Fibroblast of lung (primary cell): ENCODE measurements around the gene RASIP1.

ENCODE experiments used
- EZH2 ChIP-seq: IDR thresholded peaks from 2 replicates; pipeline ENCODE4 v1.5.1; 2012; ENCODE audit warnings: low read length, control low read depth, mild to moderate bottlenecking; ENCODE audit errors: missing control alignments
- TF ChIP-seq, protein P1 (sequence below), 2 donors: IDR thresholded peaks in 1 of 2; conservative IDR thresholded peaks in 1 of 2; 1 replicate in 1 of 2; 2 replicates in 1 of 2; pipeline ENCODE4 v1.5.1; 2011 to 2012; ENCODE audit warnings: low read length in 2 of 2, control low read depth in 1 of 2, inconsistent platforms in 1 of 2, low read depth in 1 of 2, mild to moderate bottlenecking in 1 of 2

GRCh38 chr19:48722196-48722708 is 18.2 kb downstream of the RASIP1 start:
- TF ChIP-seq, protein P1, sequence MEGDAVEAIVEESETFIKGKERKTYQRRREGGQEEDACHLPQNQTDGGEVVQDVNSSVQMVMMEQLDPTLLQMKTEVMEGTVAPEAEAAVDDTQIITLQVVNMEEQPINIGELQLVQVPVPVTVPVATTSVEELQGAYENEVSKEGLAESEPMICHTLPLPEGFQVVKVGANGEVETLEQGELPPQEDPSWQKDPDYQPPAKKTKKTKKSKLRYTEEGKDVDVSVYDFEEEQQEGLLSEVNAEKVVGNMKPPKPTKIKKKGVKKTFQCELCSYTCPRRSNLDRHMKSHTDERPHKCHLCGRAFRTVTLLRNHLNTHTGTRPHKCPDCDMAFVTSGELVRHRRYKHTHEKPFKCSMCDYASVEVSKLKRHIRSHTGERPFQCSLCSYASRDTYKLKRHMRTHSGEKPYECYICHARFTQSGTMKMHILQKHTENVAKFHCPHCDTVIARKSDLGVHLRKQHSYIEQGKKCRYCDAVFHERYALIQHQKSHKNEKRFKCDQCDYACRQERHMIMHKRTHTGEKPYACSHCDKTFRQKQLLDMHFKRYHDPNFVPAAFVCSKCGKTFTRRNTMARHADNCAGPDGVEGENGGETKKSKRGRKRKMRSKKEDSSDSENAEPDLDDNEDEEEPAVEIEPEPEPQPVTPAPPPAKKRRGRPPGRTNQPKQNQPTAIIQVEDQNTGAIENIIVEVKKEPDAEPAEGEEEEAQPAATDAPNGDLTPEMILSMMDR (conservative IDR thresholded peaks at IDR 0.05 in 1 of 2, IDR thresholded peaks at IDR 0.05 in 1 of 2; ENCODE audit: low read depth in 1 of 2, low read length in 2 of 2), result no peak
- TF ChIP-seq EZH2, result no peak
